Bronchial epithelial cell (primary cell): ENCODE data around the gene DPF3. TPM values are rescaled to one million over a fixed set of nuclear protein-coding genes. Genes with fewer than 3 reads are reported as not detected.

Source experiments
- DNase-seq: peaks from one replicate; pipeline ENCODE4 v3.0.0-alpha.2; 2010; ENCODE audit warnings: low read depth
- FAIRE-seq: peaks from 2 replicates; lab custom pipeline; 2011; peaks lifted over from hg19 to GRCh38; lab: Jason Lieb, UNC
- H3K27me3 ChIP-seq: 2 replicates; pipeline ENCODE4 v1.5.1; 2011; ENCODE audit warnings: low read length; ENCODE audit not compliant: control insufficient read depth, insufficient read depth
- H3K36me3 ChIP-seq: 2 replicates; pipeline ENCODE4 v1.5.1; 2011; ENCODE audit warnings: low read length; ENCODE audit not compliant: control insufficient read depth, insufficient read depth
- H3K4me3 ChIP-seq: 2 replicates; pipeline ENCODE4 v1.5.1; 2011; ENCODE audit warnings: mild to moderate bottlenecking, low read depth, low read length, control low read depth
- total RNA-seq: library from RNA; depleted of rRNA; stranded (reverse); fragments of >200 nt; gene quantifications from 2 replicates; pipeline ENCODE4 v1.2.1, GENCODE V29; 2014
- TF ChIP-seq, protein P1 (sequence below): IDR thresholded peaks from 2 replicates; pipeline ENCODE4 v1.5.1; 2011; ENCODE audit warnings: mild to moderate bottlenecking, moderate library complexity, low read length, control low read depth, inconsistent platforms; ENCODE audit not compliant: insufficient read depth, severe bottlenecking

The DPF3 gene
- total RNA-seq, 1 donor from 2014 or later, result not detected

GRCh38 chr14:72793156-72793939, 100.6 kb downstream of the DPF3 start:
- DNase-seq (no peak), FAIRE-seq (no peak)
- Histone ChIP-seq H3K4me3 (no peak overlapping the region), H3K27me3 (no peaks in the 10 kb centered on the region), H3K36me3 (no peaks in the 10 kb centered on the region)
- TF ChIP-seq, protein P1, sequence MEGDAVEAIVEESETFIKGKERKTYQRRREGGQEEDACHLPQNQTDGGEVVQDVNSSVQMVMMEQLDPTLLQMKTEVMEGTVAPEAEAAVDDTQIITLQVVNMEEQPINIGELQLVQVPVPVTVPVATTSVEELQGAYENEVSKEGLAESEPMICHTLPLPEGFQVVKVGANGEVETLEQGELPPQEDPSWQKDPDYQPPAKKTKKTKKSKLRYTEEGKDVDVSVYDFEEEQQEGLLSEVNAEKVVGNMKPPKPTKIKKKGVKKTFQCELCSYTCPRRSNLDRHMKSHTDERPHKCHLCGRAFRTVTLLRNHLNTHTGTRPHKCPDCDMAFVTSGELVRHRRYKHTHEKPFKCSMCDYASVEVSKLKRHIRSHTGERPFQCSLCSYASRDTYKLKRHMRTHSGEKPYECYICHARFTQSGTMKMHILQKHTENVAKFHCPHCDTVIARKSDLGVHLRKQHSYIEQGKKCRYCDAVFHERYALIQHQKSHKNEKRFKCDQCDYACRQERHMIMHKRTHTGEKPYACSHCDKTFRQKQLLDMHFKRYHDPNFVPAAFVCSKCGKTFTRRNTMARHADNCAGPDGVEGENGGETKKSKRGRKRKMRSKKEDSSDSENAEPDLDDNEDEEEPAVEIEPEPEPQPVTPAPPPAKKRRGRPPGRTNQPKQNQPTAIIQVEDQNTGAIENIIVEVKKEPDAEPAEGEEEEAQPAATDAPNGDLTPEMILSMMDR, result no peak

DNA sequence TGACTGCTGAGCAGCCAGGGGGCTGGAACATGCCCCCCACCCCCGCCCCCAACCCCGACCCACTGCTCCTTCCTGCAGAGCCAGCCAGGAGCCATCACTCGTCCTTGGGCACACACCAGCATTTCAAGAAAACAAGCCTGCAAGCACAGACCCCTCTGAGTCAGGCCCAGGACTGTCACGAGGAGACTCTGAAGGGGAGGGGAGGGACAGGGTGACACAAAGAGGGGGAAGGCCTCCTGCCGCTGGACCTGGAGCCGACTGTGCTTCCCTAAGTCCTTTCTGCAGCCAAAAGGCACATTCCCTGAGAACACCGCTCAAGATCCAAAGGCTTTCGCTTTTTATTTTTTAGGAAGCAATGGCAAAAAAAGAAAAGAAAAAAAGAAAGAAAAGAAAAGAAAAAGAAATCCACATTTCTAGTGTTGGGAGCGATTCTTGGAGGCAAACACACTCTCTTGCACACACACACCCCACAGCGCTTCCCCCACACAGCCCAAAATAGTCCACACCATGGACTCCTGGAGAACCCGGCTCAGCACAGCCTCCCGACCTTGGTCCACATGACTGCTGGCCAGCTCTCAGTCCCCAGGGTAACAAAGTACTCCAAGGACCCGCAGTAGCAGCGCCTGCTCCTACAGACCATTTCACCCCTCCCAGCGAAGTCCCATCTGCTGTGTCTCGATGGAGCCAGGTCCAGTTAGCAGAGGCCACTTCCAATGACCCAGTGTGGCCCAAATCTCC, 101.7 kb downstream of the DPF3 start:
- TF ChIP-seq, protein P1, result no peak
- H3K27me3 ChIP-seq, result no peaks in the 10 kb centered on the region
- H3K36me3 ChIP-seq, result no peaks in the 10 kb centered on the region
- H3K4me3 ChIP-seq, result no peak overlapping the region
- FAIRE-seq (no peak), DNase-seq (no peak)

- H3K27me3 ChIP-seq, result no peaks in the 10 kb centered on the region
- no peak for DNase-seq
- no peak for FAIRE-seq
Measured at GRCh38 chr14:72790887-72791566, 102.9 kb downstream of the DPF3 start.

GRCh38 chr14:72788972-72789728, 104.8 kb downstream of the DPF3 start:
- no peak overlapping the region for H3K4me3 ChIP-seq
- no peaks in the 10 kb centered on the region for H3K27me3 ChIP-seq
- DNase-seq (no peak), FAIRE-seq (no peak)
- no peaks in the 10 kb centered on the region for H3K36me3 ChIP-seq
- TF ChIP-seq, protein P1, result no peak

More at GRCh38 chr14:72790887-72791566, 102.9 kb downstream of the DPF3 start:
- TF ChIP-seq, protein P1, result no peak
- H3K4me3 ChIP-seq, result no peak overlapping the region
- no peaks in the 10 kb centered on the region for H3K36me3 ChIP-seq

DNA sequence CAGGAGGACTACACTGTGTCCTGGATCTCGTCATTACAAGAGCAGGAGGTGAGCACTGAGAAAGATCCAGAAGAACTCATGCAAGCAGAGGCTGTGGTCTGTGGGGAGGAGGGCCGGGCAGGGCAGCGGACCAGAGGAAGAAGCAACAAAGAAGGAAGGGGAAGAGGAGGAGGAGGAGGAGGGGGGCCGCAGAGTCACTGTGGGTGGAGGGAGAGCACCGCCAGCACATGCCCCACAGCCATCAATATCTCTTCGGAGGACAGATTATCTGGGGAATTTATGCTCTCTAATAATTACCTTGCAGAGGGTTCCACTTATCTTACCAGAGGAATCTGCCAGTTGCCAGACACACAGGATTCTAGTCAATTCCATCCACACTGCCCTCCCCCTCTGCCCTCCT, 105.6 kb downstream of the DPF3 start:
- FAIRE-seq (no peak), DNase-seq (no peak)
- no peak overlapping the region for H3K4me3 ChIP-seq
- H3K36me3 ChIP-seq, result no peaks in the 10 kb centered on the region
- TF ChIP-seq, protein P1, result no peak
- H3K27me3 ChIP-seq, result no peaks in the 10 kb centered on the region
